Bronchial smooth muscle cell (primary cell): ENCODE results near the gene MTA1. TPM values are rescaled to one million over a fixed set of nuclear protein-coding genes. Genes with fewer than 3 reads are reported as not detected.

Source experiments
- total RNA-seq: library from RNA; depleted of rRNA; stranded (reverse); fragments of >200 nt; gene quantifications from 2 replicates; pipeline ENCODE4 v1.2.1, GENCODE V29; 2014

The MTA1 gene
- 26.6 and 29.6 TPM in 2 replicates for total RNA-seq

DNA sequence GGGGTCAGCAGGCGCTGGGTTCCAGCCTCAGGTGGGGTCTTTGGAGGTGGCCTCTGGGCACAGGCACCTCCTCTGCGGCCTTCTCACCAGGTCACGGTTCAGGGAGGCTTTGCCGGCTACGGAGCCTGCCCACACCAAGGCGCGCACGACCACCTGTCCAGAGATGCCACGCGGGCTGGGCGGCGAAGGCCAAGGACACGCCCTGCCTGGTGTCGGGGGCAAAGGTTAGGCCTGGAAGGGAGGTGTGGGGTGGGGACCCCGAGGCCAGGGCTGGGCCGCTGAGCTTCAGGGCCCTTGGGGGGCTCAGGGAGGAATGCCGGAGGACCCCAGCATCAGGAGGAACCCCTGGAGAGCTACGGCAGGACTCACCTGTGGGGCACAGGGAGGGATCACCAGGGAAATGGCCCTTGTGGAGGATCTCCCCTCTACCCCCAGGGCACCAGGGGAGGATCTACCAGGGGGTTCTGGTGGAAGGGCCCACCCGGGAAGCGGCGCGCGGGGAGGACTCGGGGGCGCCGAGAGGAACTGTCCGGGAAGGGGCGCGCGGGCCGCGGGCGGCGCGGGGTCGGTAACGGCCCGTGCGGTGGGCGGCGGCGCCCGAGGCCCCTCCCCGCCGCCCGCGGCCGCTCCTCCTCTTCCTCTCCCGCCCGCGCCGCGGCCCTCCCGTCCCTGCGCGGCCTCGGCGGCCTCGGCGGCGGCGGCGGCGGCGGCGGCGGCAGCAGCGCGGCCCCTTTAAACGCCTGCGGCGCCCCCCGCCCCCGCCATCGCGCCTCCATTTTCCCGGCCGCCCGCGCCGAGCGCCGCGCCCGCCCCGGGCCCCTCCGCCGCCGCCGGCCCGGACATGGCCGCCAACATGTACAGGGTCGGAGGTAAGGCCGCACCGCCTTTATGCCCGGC lies at the start of gene MTA1:
Gene MTA1 (plus strand): TSS at position 633 of the 897 bp plus-strand sequence. CDS start 209 bp downstream, at position 842.

DNA sequence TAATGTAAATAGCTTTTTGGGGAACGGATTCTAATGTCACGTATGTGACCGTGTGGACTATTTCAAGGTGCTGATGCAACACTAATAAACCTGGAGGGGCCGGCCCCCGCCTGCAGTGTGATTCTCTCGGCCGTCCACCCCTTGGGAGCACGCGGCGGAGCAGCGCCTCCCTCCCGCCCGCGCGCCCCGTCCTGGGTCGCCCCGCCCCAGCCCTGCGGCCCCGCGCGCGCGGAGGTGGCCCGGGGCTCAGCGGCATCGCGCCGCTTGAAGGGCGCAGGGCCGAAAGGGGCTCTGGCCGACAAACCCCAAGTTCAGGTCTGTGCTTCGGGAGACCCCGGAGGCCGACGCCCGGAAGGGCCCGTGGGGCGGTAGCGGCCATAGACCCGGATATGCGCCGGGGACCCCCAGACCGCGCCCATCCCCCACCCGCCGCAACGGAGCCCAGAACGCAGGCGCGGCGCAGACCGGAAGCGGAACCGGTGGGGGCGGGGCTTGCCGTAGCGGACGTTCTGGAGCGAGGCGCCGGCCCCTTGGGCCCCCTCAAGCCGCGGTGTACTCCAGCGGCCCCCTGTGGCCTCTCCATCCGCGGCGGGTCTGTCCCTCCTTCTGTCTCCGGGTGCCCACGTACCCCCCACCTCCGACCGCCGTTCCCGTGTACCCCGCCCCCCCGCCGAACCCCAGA lies 21.4 kb upstream of the MTA1 start, which contains the start of gene TEX22:
Gene TEX22 (plus strand): TSS at position 495 of the 682 bp plus-strand sequence. CDS start 803 bp downstream, outside the sequence.

DNA sequence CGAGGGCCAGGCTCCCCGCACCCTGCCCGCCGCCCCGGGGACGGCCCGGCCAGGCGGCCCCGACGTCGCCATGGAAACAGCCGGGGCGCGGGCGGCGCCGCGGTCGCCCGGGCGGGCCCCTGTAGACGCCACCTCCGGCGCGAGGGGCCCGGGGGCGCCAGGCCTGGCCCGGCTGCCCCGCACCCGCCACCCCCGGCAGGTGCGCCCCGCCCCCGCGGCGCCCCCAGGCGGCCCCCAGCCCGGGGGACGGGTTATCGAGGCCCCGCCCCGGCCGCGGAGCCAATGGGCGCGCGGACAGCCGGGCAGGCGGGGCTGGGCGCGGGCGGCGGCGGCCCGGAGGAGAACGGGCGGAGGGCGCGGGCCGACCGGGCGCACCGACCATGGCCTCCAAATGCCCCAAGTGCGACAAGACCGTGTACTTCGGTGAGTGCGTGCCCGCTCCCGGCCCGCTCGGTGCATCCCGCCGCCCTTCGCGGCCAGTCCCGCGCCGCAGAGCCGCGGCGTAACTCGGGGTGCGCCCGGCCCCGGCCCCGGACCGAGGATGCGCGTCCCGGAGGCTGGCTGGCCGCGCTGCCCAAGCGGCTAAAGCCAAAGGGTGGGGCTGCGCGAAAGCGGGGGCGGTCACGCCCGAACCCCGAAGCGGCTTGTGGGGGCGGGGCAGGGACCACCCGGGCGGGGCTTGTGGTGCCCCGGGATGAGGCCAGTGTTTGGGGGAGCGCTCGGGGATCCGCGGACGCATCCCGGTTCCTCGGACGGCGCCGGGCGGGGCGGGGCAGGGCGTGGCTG lies 55.0 kb downstream of the MTA1 start, which contains the start of gene CRIP2:
Gene CRIP2 (plus strand): TSS at position 339 of the 786 bp plus-strand sequence. CDS start 42 bp downstream, at position 381.

DNA sequence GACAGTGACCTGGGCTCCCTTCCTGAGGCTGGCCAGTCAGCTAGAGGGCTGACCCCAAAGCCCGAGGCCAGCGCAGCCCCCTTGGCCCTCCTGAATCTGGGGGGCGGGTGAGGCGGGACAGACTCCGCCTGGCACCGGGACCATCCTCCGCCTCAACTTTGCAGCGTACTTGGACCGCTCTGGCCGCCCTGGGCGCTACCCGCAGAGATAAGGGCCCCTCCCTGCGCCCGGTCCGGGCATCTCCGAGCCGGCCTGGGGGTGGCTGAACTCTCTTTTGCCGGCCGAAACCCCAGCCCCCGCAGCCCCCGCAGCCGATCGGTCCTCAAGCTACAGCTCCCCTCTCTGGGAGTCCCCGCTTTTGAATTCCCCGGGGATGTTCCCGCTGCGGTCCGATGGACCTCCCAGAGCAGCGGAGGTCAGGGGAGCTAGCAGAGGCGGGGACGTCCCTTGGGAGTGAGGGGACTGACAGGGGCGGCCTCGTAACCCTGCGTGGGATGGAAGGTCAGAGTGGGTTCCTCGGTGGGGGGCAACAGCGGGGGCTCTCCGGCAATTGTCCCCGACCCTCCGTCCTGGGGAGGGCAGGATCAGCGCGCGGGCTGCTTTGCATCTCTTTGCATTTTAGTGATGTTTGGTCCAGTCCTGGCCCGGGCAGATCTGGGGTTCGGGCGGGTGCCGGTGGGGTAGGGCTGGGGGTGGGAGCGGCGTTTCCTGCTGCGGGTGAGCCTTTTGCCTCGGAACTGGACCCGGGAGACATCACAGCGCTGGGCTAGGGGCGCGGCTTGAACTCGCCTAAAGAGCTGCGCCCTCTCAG lies 66.7 kb downstream of the MTA1 start, which contains the start of gene CRIP1:
Gene CRIP1 (plus strand): TSS at position 724 of the 811 bp plus-strand sequence. CDS start 374 bp downstream, outside the sequence.

DNA sequence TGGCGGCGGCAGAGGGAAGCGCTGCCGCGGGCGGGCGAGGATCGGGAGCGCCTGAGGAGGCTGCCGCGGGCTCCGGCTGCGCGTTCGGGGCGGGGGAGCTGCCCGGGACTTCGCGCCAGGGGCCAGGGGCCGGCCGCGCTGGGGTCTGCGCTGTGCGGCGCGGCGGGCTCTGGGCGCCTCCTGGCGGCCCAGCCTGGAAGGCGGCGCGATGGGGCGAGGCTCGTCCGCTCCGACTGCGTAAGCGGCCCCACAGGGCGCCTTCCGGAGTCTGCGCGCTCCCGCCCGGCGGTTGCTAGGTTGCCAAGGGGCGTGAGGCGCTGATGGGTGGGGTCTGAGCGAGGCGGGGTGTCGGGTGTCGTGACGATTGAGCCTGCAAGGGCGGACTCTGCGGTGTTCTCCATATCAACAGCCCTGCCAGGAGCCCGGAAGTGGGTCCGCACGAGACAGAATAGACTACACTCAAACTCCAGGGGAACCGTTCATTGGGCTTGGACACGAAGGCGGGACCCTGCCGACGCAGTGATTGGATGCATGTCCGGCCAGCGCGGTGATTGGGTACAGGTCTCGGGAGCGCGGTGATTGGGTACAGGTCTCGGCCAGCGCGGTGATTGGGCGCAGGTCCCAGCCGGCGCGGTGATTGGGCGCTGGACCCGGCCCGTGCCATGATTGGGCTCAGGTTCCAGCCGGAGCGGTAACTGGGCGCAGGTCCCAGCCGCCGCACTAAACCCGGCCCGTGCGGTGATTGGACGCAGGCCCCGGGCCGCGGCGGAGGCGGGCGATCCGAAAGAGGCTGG lies 71.1 kb downstream of the MTA1 start, which contains the start of gene TEDC1:
Gene TEDC1 (plus strand): TSS at position 675 of the 794 bp plus-strand sequence. CDS start 130 bp downstream, outside the sequence.

Other genes starting within 250 kb of the MTA1 start
- gene NUDT14, start 238.5 kb upstream of the MTA1 start, total RNA-seq, result 8.3 and 22.7 TPM in 2 replicates
- 38.9 and 42.6 TPM in 2 replicates for gene BTBD6, start 171.3 kb upstream of the MTA1 start, total RNA-seq
- gene BRF1, start 118.8 kb upstream of the MTA1 start, total RNA-seq, result 36.1 and 36.5 TPM in 2 replicates
- 41.1 and 52.3 TPM in 2 replicates for gene PACS2, start 105.1 kb upstream of the MTA1 start, total RNA-seq
- gene TEX22, start 21.3 kb upstream of the MTA1 start, total RNA-seq, result 0.43 and 0.47 TPM in 2 replicates
- 26.7 and 43.5 TPM in 2 replicates for gene CRIP2, start 55.0 kb downstream of the MTA1 start, total RNA-seq
- gene CRIP1, start 67.1 kb downstream of the MTA1 start, total RNA-seq, result 6.2 and 9.3 TPM in 2 replicates
- 1.5 and 2.4 TPM in 2 replicates for gene TEDC1, start 71.4 kb downstream of the MTA1 start, total RNA-seq
- 6.6 and 10.1 TPM in 2 replicates for gene TMEM121, start 106.8 kb downstream of the MTA1 start, total RNA-seq